Testis (tissue), 3 donors: ENCODE results near the gene VPS36. TPM values are rescaled to one million over a fixed set of nuclear protein-coding genes. Genes with fewer than 3 reads are reported as not detected.
"Not testable (repeated sequence)": the region's sequence is repeated elsewhere in the genome, so short reads cannot be mapped to it uniquely, and the experiment has no call there.

Experiments
- DNase-seq: peaks from one replicate; pipeline ENCODE4 v3.0.0-alpha.2; 2019
- H3K27ac ChIP-seq, 2 donors: fragments of 200-600 bp; sonication (generic); one replicate each; pipeline ENCODE4 v1.5.1; 2019
- H3K27me3 ChIP-seq: fragments of 200-600 bp; sonication (generic); one replicate; pipeline ENCODE4 v1.5.1; 2019
- H3K36me3 ChIP-seq: fragments of 200-600 bp; sonication (generic); one replicate; pipeline ENCODE4 v1.5.1; 2017; ENCODE audit warnings: low read depth; ENCODE audit errors: missing control alignments
- H3K4me1 ChIP-seq: fragments of 200-600 bp; sonication (generic); one replicate; pipeline ENCODE4 v1.5.1; 2019
- H3K4me3 ChIP-seq, 2 donors: fragments of 200-600 bp; sonication (generic); one replicate each; pipeline ENCODE4 v1.5.1; 2017 to 2019
- H3K9me3 ChIP-seq: fragments of 200-600 bp; sonication (generic); one replicate; pipeline ENCODE4 v1.5.1; 2017
- CTCF ChIP-seq, 3 experiments: fragments of 450-650 bp in 2 of 3; fragments of 200-600 bp in 1 of 3; sonication (generic) in 1 of 3; IDR thresholded peaks; one replicate each; pipeline ENCODE4 v1.5.1; 2016 to 2019; ENCODE audit warnings: antibody characterized with exemption in 3 of 3, mild to moderate bottlenecking in 2 of 3, moderate library complexity in 1 of 3
- POLR2A ChIP-seq: fragments of 450-650 bp; IDR thresholded peaks from one replicate; pipeline ENCODE4 v1.6.1; 2017; ENCODE audit warnings: antibody characterized with exemption, mild to moderate bottlenecking, moderate library complexity
- WGBS, 2 donors: methylation state at CpG; one replicate each; pipeline ENCODE4 v1.1.5; 2018; 5-methylcytosine and 5-hydroxymethylcytosine counted together
- intact Hi-C: fragments of 100-400 bp; cut with DNase I; formaldehyde crosslinking; loops from one replicate; pipeline ENCODE4 v1.15.1; 2023; ENCODE audit warnings: low total_unique reads
- polyA plus RNA-seq: library from polyadenylated mRNA; stranded (reverse); fragments of 350-450 nt; fragmentation: Illumina TruSeq; extraction: RNeasy Lipid Tissue Mini Kit (QIAGEN cat#74804); gene quantifications from one replicate; pipeline ENCODE4 v1.2.3, GENCODE V29; 2014; ENCODE audit warnings: low read depth, low replicate concordance; ENCODE audit not compliant: insufficient read depth
- total RNA-seq, 2 donors: library from RNA; depleted of rRNA; stranded (reverse); fragments of >200 nt; gene quantifications; one replicate each; pipeline ENCODE4 v1.2.3, GENCODE V29; 2016

VPS36 gene
- total and polyA plus RNA-seq, 3 donors from 2014 or later: 9.4 to 25.6 (median 24.6) TPM

GRCh38 chr13:52383366-52383765 is 67.1 kb downstream of the VPS36 start:
- no peak for TF ChIP-seq CTCF (IDR thresholded peaks at IDR 0.05)
- TF ChIP-seq POLR2A: no peak
- DNase-seq: no peak
- Histone ChIP-seq H3K4me1 (no peaks in the 10 kb centered on the region), H3K4me3 (no peak overlapping the region), H3K27me3 (no peaks in the 10 kb centered on the region), H3K36me3 (no peaks in the 10 kb centered on the region), H3K27ac (no peak overlapping the region), H3K9me3 (no peaks in the 10 kb centered on the region)
- intact Hi-C loops: no loop called here
- WGBS, 2 donors: 66 to 78% methylated on average over 1 of the region's 1 CpG

GRCh38 chr13:52378312-52378711 is 72.1 kb downstream of the VPS36 start:
- no peak for DNase-seq
- Histone ChIP-seq H3K9me3 (no peaks in the 10 kb centered on the region), H3K27me3 (no peaks in the 10 kb centered on the region), H3K27ac (no peak overlapping the region), H3K36me3 (no peaks in the 10 kb centered on the region), H3K4me3 (peak overlapping the region; percentile 27 to 38), H3K4me1 (no peaks in the 10 kb centered on the region)
- TF ChIP-seq POLR2A (no peak), CTCF (IDR thresholded peaks at IDR 0.05) (no peak)
- 83 to 85% methylated on average over 12 to 22 of the region's 22 CpGs for WGBS, 2 donors
- intact Hi-C loops: no loop called here

GRCh38 chr13:52377898-52378297 is 72.5 kb downstream of the VPS36 start:
- Histone ChIP-seq H3K4me1 (no peaks in the 10 kb centered on the region), H3K27me3 (no peaks in the 10 kb centered on the region), H3K27ac (no peak overlapping the region), H3K36me3 (no peaks in the 10 kb centered on the region), H3K9me3 (no peaks in the 10 kb centered on the region), H3K4me3 (peak overlapping the region; percentile 27 to 38)
- WGBS, 2 donors: 79 to 87% methylated on average over 10 to 21 of the region's 21 CpGs
- no peak for TF ChIP-seq POLR2A
- no peak for TF ChIP-seq CTCF (IDR thresholded peaks at IDR 0.05)
- DNase-seq: peak; percentile 37
- intact Hi-C loops: no loop called here

- Histone ChIP-seq H3K27ac (no peak overlapping the region), H3K36me3 (no peaks in the 10 kb centered on the region), H3K27me3 (no peaks in the 10 kb centered on the region), H3K4me3 (no peak overlapping the region), H3K9me3 (no peaks in the 10 kb centered on the region), H3K4me1 (no peaks in the 10 kb centered on the region)
- intact Hi-C loops: no loop called here
- WGBS, 2 donors: 24 to 50% methylated on average over 1 of the region's 1 CpG
- no peak for TF ChIP-seq POLR2A
- no peak for TF ChIP-seq CTCF (IDR thresholded peaks at IDR 0.05)
- no peak for DNase-seq
These were observed 75.5 kb downstream of the VPS36 start for GRCh38 chr13:52374873-52375411.

GRCh38 chr13:52374389-52374788 is 76.0 kb downstream of the VPS36 start:
- Histone ChIP-seq H3K9me3 (no peaks in the 10 kb centered on the region), H3K27ac (no peak overlapping the region), H3K4me1 (no peaks in the 10 kb centered on the region), H3K36me3 (no peaks in the 10 kb centered on the region), H3K27me3 (no peaks in the 10 kb centered on the region), H3K4me3 (no peak overlapping the region)
- no peak for DNase-seq
- TF ChIP-seq CTCF (IDR thresholded peaks at IDR 0.05): no peak
- intact Hi-C loops: no loop called here
- 82 to 92% methylated on average over 4 of the region's 4 CpGs for WGBS, 2 donors

- WGBS, 2 donors: 95 to 100% methylated on average over 1 of the region's 1 CpG
- H3K9me3 ChIP-seq, H3K27ac ChIP-seq, H3K36me3 ChIP-seq, H3K4me1 ChIP-seq, intact Hi-C loops, H3K4me3 ChIP-seq, H3K27me3 ChIP-seq, DNase-seq: not testable (repeated sequence)
These were observed 77.2 kb downstream of the VPS36 start for GRCh38 chr13:52373277-52373676.
